Lower leg skin (tissue), 3 donors: ENCODE data around the gene POC1B.

Experiments
- POLR2A ChIP-seq, 2 donors: fragments of 450-650 bp; IDR thresholded peaks; one replicate each; pipeline ENCODE4 v1.6.1; 2016 to 2017; ENCODE audit warnings: antibody characterized with exemption in 2 of 2, mild to moderate bottlenecking in 1 of 2, moderate library complexity in 1 of 2
- TF ChIP-seq, protein P1 (sequence below), 3 donors: fragments of 450-650 bp; IDR thresholded peaks; one replicate each; pipeline ENCODE4 v1.5.1; 2016; ENCODE audit warnings: antibody characterized with exemption in 3 of 3, mild to moderate bottlenecking in 3 of 3, moderate library complexity in 2 of 3

- TF ChIP-seq, protein P1, sequence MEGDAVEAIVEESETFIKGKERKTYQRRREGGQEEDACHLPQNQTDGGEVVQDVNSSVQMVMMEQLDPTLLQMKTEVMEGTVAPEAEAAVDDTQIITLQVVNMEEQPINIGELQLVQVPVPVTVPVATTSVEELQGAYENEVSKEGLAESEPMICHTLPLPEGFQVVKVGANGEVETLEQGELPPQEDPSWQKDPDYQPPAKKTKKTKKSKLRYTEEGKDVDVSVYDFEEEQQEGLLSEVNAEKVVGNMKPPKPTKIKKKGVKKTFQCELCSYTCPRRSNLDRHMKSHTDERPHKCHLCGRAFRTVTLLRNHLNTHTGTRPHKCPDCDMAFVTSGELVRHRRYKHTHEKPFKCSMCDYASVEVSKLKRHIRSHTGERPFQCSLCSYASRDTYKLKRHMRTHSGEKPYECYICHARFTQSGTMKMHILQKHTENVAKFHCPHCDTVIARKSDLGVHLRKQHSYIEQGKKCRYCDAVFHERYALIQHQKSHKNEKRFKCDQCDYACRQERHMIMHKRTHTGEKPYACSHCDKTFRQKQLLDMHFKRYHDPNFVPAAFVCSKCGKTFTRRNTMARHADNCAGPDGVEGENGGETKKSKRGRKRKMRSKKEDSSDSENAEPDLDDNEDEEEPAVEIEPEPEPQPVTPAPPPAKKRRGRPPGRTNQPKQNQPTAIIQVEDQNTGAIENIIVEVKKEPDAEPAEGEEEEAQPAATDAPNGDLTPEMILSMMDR (IDR thresholded peaks at IDR 0.05): no peak
- no peak for TF ChIP-seq POLR2A (IDR thresholded peaks at IDR 0.05)
These were observed 49.5 kb upstream of the POC1B start for GRCh38 chr12:89575374-89575773.
